ENCODE measurements around the gene RXRG. TPM values are rescaled to one million over a fixed set of nuclear protein-coding genes. Genes with fewer than 3 reads are reported as not detected.

The RXRG gene
- total RNA-seq, 1 experiment from 2014 or later: not detected

- Mint-ChIP-seq H3K4me3 (no peak overlapping the region), H3K27me3 (ENCODE audit: low read depth) (peaks cover 88% of the 10 kb centered on the region), H3K36me3 (ENCODE audit: insufficient read depth in 1 of 3, low read depth in 3 of 3) (no peaks in the 10 kb centered on the region), H3K9me3 (no peaks in the 10 kb centered on the region), H3K4me1 (peaks cover 4 to 8% of the 10 kb centered on the region in 2 experiments), H3K27ac (no peak overlapping the region)
- no peak overlapping the region for H3K56ac ChIP-seq (ENCODE audit: insufficient read length, low read depth, low read length)
- H3T11ph ChIP-seq (ENCODE audit: low read length): no peak overlapping the region
- no peak overlapping the region for H4K91ac ChIP-seq (ENCODE audit: insufficient read length, low read depth, low read length)
- H3K18ac ChIP-seq (ENCODE audit: insufficient read length, low read depth, low read length): no peak overlapping the region
- H3K4me1 ChIP-seq (ENCODE audit: insufficient read depth, low read length): peaks cover 5% of the 10 kb centered on the region
- H3K23me2 ChIP-seq (ENCODE audit: insufficient read length, low read depth, low read length, poor library complexity, severe bottlenecking): no peaks in the 10 kb centered on the region
- H2BK5ac ChIP-seq (ENCODE audit: insufficient read length, low read length): no peak overlapping the region
- no CpG with 5 or more reads among the region's 6 CpGs for WGBS (ENCODE audit: extremely low coverage, insufficient read length, low lambda C conversion rate)
- no peak for TF ChIP-seq CTCF (conservative IDR thresholded peaks at IDR 0.05)
- no peak overlapping the region for H2AK5ac ChIP-seq (ENCODE audit: insufficient read length, low read length)
- no peak overlapping the region for H3K9ac ChIP-seq (ENCODE audit: extremely low read depth, insufficient read length, low read length)
- H2BK15ac ChIP-seq (ENCODE audit: low read depth, low read length): no peak overlapping the region
- H3K27ac ChIP-seq (ENCODE audit: insufficient read length, low read depth, low read length): no peak overlapping the region
- no peak overlapping the region for H2BK20ac ChIP-seq (ENCODE audit: low read depth, low read length, poor library complexity, severe bottlenecking)
- H2AFZ ChIP-seq (ENCODE audit: low read length): no peak overlapping the region
- no peak overlapping the region for H4K8ac ChIP-seq (replicated peaks; ENCODE audit: insufficient read length, low read depth, low read length)
- no peaks in the 10 kb centered on the region for H3K79me2 ChIP-seq (ENCODE audit: insufficient read depth, low read length)
- no peaks in the 10 kb centered on the region for H4K20me1 ChIP-seq (ENCODE audit: control insufficient read depth, insufficient read depth, insufficient read length)
- no peaks in the 10 kb centered on the region for H3K9me3 ChIP-seq (ENCODE audit: control insufficient read depth, low read depth, low read length)
- H2BK12ac ChIP-seq (ENCODE audit: insufficient read length, low read depth, low read length): no peak overlapping the region
- no peak overlapping the region for H3K23ac ChIP-seq (ENCODE audit: insufficient read length, low read depth, low read length)
- H3K79me1 ChIP-seq (ENCODE audit: insufficient read depth, low read depth, low read length, poor library complexity, severe bottlenecking): no peaks in the 10 kb centered on the region
- H3K4me2 ChIP-seq (ENCODE audit: insufficient read depth, insufficient read length, low read length): no peak overlapping the region
- no peak overlapping the region for H4K5ac ChIP-seq (ENCODE audit: insufficient read length, low read depth, low read length)
- H2BK120ac ChIP-seq (ENCODE audit: low read depth, low read length, poor library complexity, severe bottlenecking): no peak overlapping the region
- peaks cover 4% of the 10 kb centered on the region; the same call in 1 of the 2 replicates for H3K27me3 ChIP-seq (ENCODE audit: insufficient read depth, low read length)
- DNase-seq: no peak
- H3K14ac ChIP-seq (ENCODE audit: insufficient read depth, low read length): no peak overlapping the region
- H3K4ac ChIP-seq (ENCODE audit: low read depth, low read length): no peak overlapping the region
Observed at GRCh38 chr1:165364568-165365133, 80.3 kb downstream of the RXRG start.

Data from H9 (cell line).